Loucy (cell line): ENCODE results near the gene STOX1.

Source experiments
- H2AFZ ChIP-seq: fragments of 200-600 bp; sonication (generic); 2 replicates; pipeline ENCODE4 v1.6.0; 2016; ENCODE audit warnings: antibody characterized with exemption, mild to moderate bottlenecking, low read length, moderate library complexity
- H3F3A ChIP-seq: fragments of 200-600 bp; 2 replicates; pipeline ENCODE4 v1.6.0; 2016; ENCODE audit warnings: antibody characterized with exemption, low read depth, mild to moderate bottlenecking
- H3K27me3 ChIP-seq: fragments of 200-600 bp; sonication (generic); 2 replicates; pipeline ENCODE4 v1.6.1; 2014; ENCODE audit warnings: low read length, mild to moderate bottlenecking; ENCODE audit not compliant: insufficient read depth, poor library complexity, severe bottlenecking
- H3K36me3 ChIP-seq: fragments of 200-600 bp; sonication (generic); 2 replicates; pipeline ENCODE4 v1.6.1; 2016; ENCODE audit warnings: low read length; ENCODE audit not compliant: insufficient read depth
- H3K4me1 ChIP-seq: fragments of 200-600 bp; sonication (generic); 2 replicates; pipeline ENCODE4 v1.5.1; 2014; ENCODE audit warnings: low read length, mild to moderate bottlenecking; ENCODE audit not compliant: insufficient read depth, poor library complexity, severe bottlenecking
- H3K4me2 ChIP-seq: fragments of 200-600 bp; sonication (generic); 2 replicates; pipeline ENCODE4 v1.6.0; 2014; ENCODE audit warnings: antibody characterized with exemption, low read length, low read depth, mild to moderate bottlenecking; ENCODE audit not compliant: poor library complexity, severe bottlenecking
- H3K4me3 ChIP-seq: fragments of 200-600 bp; sonication (generic); 2 replicates; pipeline ENCODE4 v1.5.1; 2014; ENCODE audit warnings: low read length, mild to moderate bottlenecking, mixed read lengths; ENCODE audit not compliant: poor library complexity, severe bottlenecking
- H3K79me2 ChIP-seq: fragments of 200-600 bp; sonication (generic); 2 replicates; pipeline ENCODE4 v1.6.1; 2014; ENCODE audit warnings: low read length; ENCODE audit not compliant: insufficient read depth
- H3K9ac ChIP-seq: fragments of 200-600 bp; sonication (generic); 2 replicates; pipeline ENCODE4 v1.6.0; 2014; ENCODE audit warnings: mild to moderate bottlenecking, low read depth, low read length, moderate library complexity; ENCODE audit not compliant: poor library complexity, severe bottlenecking
- H3K9me2 ChIP-seq: fragments of 200-600 bp; sonication (generic); replicated peaks from 2 replicates; pipeline ENCODE4 v1.6.1; 2016; ENCODE audit warnings: low read depth, low read length, mixed read lengths
- H3K9me3 ChIP-seq: fragments of 200-600 bp; sonication (generic); 2 replicates; pipeline ENCODE4 v1.6.1; 2014; ENCODE audit warnings: mild to moderate bottlenecking, antibody characterized with exemption, low read length, low read depth; ENCODE audit not compliant: insufficient read depth
- H4K20me1 ChIP-seq: fragments of 200-600 bp; sonication (generic); 2 replicates; pipeline ENCODE4 v1.6.0; 2014; ENCODE audit warnings: antibody characterized with exemption, low read length, mild to moderate bottlenecking; ENCODE audit not compliant: insufficient read depth, poor library complexity, severe bottlenecking
- EZH2phosphoT487 ChIP-seq: fragments of 200-600 bp; IDR thresholded peaks from 2 replicates; pipeline ENCODE4 v1.6.1; 2018; ENCODE audit warnings: antibody characterized with exemption, mild to moderate bottlenecking, moderate library complexity, borderline replicate concordance
- TF ChIP-seq, protein P1 (sequence below): fragments of 200-600 bp; sonication (generic); conservative IDR thresholded peaks from 2 replicates; pipeline ENCODE4 v1.5.1; 2014; ENCODE audit warnings: mild to moderate bottlenecking, antibody characterized with exemption, low read length

The STOX1 gene

GRCh38 chr10:68787813-68788212, 39.5 kb upstream of the STOX1 start:
- H3K9ac ChIP-seq: no peak overlapping the region
- H3K36me3 ChIP-seq: peaks cover 81% of the 10 kb centered on the region

GRCh38 chr10:68790476-68790875, 36.9 kb upstream of the STOX1 start:
- H3K9me2 ChIP-seq: no peaks in the 10 kb centered on the region
- H3K4me3 ChIP-seq: no peak overlapping the region
- H3K4me2 ChIP-seq: no peak overlapping the region
- H4K20me1 ChIP-seq: no peaks in the 10 kb centered on the region
- no peak overlapping the region for H3K9ac ChIP-seq
- peaks cover 81% of the 10 kb centered on the region for H3K36me3 ChIP-seq
- H3K27me3 ChIP-seq: no peaks in the 10 kb centered on the region
- no peaks in the 10 kb centered on the region for H3K4me1 ChIP-seq
- TF ChIP-seq, protein P1, sequence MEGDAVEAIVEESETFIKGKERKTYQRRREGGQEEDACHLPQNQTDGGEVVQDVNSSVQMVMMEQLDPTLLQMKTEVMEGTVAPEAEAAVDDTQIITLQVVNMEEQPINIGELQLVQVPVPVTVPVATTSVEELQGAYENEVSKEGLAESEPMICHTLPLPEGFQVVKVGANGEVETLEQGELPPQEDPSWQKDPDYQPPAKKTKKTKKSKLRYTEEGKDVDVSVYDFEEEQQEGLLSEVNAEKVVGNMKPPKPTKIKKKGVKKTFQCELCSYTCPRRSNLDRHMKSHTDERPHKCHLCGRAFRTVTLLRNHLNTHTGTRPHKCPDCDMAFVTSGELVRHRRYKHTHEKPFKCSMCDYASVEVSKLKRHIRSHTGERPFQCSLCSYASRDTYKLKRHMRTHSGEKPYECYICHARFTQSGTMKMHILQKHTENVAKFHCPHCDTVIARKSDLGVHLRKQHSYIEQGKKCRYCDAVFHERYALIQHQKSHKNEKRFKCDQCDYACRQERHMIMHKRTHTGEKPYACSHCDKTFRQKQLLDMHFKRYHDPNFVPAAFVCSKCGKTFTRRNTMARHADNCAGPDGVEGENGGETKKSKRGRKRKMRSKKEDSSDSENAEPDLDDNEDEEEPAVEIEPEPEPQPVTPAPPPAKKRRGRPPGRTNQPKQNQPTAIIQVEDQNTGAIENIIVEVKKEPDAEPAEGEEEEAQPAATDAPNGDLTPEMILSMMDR: no peak
- TF ChIP-seq EZH2phosphoT487: no peak
- H2AFZ ChIP-seq: no peak overlapping the region
- H3K9me3 ChIP-seq: no peaks in the 10 kb centered on the region
- no peaks in the 10 kb centered on the region for H3K79me2 ChIP-seq
- no peaks in the 10 kb centered on the region for H3F3A ChIP-seq

More at GRCh38 chr10:68787813-68788212, 39.5 kb upstream of the STOX1 start:
- Histone ChIP-seq H3K27me3 (no peaks in the 10 kb centered on the region), H4K20me1 (no peaks in the 10 kb centered on the region), H3K9me2 (no peaks in the 10 kb centered on the region), H3F3A (no peaks in the 10 kb centered on the region), H3K4me2 (no peak overlapping the region), H2AFZ (no peak overlapping the region), H3K4me1 (no peaks in the 10 kb centered on the region), H3K79me2 (no peaks in the 10 kb centered on the region), H3K4me3 (no peak overlapping the region), H3K9me3 (no peaks in the 10 kb centered on the region)
- TF ChIP-seq EZH2phosphoT487: no peak
- TF ChIP-seq, protein P1: no peak

GRCh38 chr10:68792115-68792514, 35.2 kb upstream of the STOX1 start:
- no peaks in the 10 kb centered on the region for H3F3A ChIP-seq
- H3K27me3 ChIP-seq: no peaks in the 10 kb centered on the region
- no peak overlapping the region for H3K9ac ChIP-seq
- no peak overlapping the region for H3K4me2 ChIP-seq
- H3K79me2 ChIP-seq: no peaks in the 10 kb centered on the region
- no peak overlapping the region for H2AFZ ChIP-seq
- H3K9me3 ChIP-seq: no peaks in the 10 kb centered on the region
- no peaks in the 10 kb centered on the region for H3K9me2 ChIP-seq
- TF ChIP-seq, protein P1: peak; percentile 46
- no peak for TF ChIP-seq EZH2phosphoT487
- no peaks in the 10 kb centered on the region for H4K20me1 ChIP-seq
- H3K4me1 ChIP-seq: no peaks in the 10 kb centered on the region
- H3K36me3 ChIP-seq: peaks cover 69% of the 10 kb centered on the region
- no peak overlapping the region for H3K4me3 ChIP-seq
